Measurements from ENCODE around the gene ZDHHC16.

ZDHHC16 gene

GRCh38 chr10:97498841-97499560 lies 53.0 kb downstream of the ZDHHC16 start, which contains the start of gene UBTD1:
UBTD1 (plus strand) TSS chr10:97498924; CDS start chr10:97499204, 280 bp downstream.
- peak within 1 kb of the TSS; percentile 95 for H3K4me3 ChIP-seq (ENCODE audit: low read length)
- no peak for DNase-seq (ENCODE audit: low read depth)
- no peak for TF ChIP-seq CTCF (conservative IDR thresholded peaks at IDR 0.05; ENCODE audit: low read depth, low read length)

- no peak for DNase-seq (ENCODE audit: low read depth)
- no peak for TF ChIP-seq CTCF (conservative IDR thresholded peaks at IDR 0.05; ENCODE audit: low read depth, low read length)
- H3K4me3 ChIP-seq (ENCODE audit: low read length) = peak overlapping the region; percentile 84
Measured at GRCh38 chr10:97499561-97500296, 53.8 kb downstream of the ZDHHC16 start.

- peak overlapping the region; percentile 84 for H3K4me3 ChIP-seq (ENCODE audit: low read length)
- no peak for DNase-seq (ENCODE audit: low read depth)
- no peak for TF ChIP-seq CTCF (conservative IDR thresholded peaks at IDR 0.05; ENCODE audit: low read depth, low read length)
Measured at GRCh38 chr10:97500297-97500575, 54.3 kb downstream of the ZDHHC16 start.

- no peak for DNase-seq (ENCODE audit: low read depth)
- TF ChIP-seq CTCF (conservative IDR thresholded peaks at IDR 0.05; ENCODE audit: low read depth, low read length) = no peak
- no peak overlapping the region for H3K4me3 ChIP-seq (ENCODE audit: low read length)
Measured at GRCh38 chr10:97502916-97503315, 56.9 kb downstream of the ZDHHC16 start.

- no peak for TF ChIP-seq CTCF (conservative IDR thresholded peaks at IDR 0.05; ENCODE audit: low read depth, low read length)
- no peak overlapping the region for H3K4me3 ChIP-seq (ENCODE audit: low read length)
- no peak for DNase-seq (ENCODE audit: low read depth)
Measured at GRCh38 chr10:97503406-97503805, 57.4 kb downstream of the ZDHHC16 start.

- DNase-seq (ENCODE audit: low read depth) = no peak
- TF ChIP-seq CTCF (conservative IDR thresholded peaks at IDR 0.05; ENCODE audit: low read depth, low read length) = no peak
- no peak overlapping the region for H3K4me3 ChIP-seq (ENCODE audit: low read length)
Measured at GRCh38 chr10:97505152-97505551, 59.2 kb downstream of the ZDHHC16 start.

Measured in retinal pigment epithelial cell (primary cell).